OCI-LY3 (cell line): ENCODE data around the gene PKD1.

Experiments used
- EZH2phosphoT487 ChIP-seq: fragments of 200-600 bp; shearing (Covaris generic); IDR thresholded peaks from 2 replicates; pipeline ENCODE4 v1.6.1; 2018; ENCODE audit warnings: antibody characterized with exemption, mixed run types, low read depth
- TF ChIP-seq, protein P1 (sequence below): fragments of 200-600, 300-600 bp; sonication (generic); IDR thresholded peaks from 2 replicates; pipeline ENCODE4 v1.5.1; 2014; ENCODE audit warnings: antibody characterized with exemption, low read length, low read depth

DNA sequence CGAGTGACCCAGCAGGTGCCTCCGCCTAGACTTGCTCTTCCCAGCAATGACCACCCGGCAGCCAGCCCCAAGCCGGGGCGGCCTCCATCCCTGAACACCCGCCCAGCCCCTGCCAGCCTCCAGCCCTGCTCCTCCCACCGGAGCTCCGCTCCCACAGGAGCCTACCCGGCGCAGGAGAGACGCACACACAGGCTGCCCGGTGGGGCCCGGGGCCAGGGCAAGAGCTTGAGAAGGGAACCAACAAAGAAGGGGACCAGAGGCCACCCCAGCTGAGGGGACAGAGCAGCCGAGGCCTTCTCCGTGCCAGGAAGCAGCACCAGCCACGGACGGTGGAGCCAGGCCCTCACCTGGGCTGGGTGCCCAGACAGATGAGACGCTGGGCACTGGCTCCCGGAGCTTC lies 13.8 kb downstream of the PKD1 start:
- TF ChIP-seq, protein P1, sequence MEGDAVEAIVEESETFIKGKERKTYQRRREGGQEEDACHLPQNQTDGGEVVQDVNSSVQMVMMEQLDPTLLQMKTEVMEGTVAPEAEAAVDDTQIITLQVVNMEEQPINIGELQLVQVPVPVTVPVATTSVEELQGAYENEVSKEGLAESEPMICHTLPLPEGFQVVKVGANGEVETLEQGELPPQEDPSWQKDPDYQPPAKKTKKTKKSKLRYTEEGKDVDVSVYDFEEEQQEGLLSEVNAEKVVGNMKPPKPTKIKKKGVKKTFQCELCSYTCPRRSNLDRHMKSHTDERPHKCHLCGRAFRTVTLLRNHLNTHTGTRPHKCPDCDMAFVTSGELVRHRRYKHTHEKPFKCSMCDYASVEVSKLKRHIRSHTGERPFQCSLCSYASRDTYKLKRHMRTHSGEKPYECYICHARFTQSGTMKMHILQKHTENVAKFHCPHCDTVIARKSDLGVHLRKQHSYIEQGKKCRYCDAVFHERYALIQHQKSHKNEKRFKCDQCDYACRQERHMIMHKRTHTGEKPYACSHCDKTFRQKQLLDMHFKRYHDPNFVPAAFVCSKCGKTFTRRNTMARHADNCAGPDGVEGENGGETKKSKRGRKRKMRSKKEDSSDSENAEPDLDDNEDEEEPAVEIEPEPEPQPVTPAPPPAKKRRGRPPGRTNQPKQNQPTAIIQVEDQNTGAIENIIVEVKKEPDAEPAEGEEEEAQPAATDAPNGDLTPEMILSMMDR = no peak
- TF ChIP-seq EZH2phosphoT487 = no peak
